NCI-H2227 treated with DMSO at 0.1 percent for 48 hours (cell line): ENCODE results near the gene ARHGAP23.
"Not testable (repeated sequence)": the region's sequence is repeated elsewhere in the genome, so short reads cannot be mapped to it uniquely, and the experiment has no call there.

ENCODE experiments used
- DNase-seq: peaks from one replicate; lab custom pipeline; 2025; lab: John Stamatoyannopoulos, UW

Gene ARHGAP23

GRCh38 chr17:38421871-38422827 lies 6.1 kb upstream of the ARHGAP23 start:
- no peak for DNase-seq

DNA sequence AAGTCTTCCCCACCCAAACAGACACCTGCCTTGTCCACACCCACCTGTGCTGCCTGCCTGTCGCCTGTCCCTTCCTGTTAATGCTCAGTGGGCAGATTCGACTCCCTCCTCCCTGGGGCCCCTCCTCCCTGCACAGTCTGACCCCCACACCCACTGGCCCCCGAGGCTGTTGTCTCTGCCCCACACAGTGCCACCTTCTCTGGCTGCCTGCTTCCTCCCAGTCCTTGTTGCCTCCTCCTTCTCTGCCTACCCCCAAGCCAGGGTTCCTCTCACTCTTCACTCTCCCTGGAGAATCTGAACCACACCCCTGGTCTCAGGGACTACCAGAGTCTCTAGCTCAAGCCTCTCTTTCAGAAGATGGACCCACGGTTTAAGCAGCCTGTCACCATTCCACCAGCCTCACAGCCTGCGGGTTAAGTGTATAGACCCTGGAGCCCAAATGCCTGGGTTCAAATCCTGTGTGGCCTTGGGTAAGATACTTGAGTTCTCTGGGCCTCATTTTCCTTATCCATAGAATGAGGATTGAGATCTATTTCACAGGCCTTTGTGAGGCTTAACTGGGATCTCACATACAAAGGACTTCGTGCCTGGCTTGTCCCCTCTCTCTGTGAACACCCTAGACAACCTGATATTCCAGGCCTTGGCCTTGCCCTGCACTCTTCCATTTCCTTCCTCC lies 3.8 kb upstream of the ARHGAP23 start:
- DNase-seq = no peak

DNA sequence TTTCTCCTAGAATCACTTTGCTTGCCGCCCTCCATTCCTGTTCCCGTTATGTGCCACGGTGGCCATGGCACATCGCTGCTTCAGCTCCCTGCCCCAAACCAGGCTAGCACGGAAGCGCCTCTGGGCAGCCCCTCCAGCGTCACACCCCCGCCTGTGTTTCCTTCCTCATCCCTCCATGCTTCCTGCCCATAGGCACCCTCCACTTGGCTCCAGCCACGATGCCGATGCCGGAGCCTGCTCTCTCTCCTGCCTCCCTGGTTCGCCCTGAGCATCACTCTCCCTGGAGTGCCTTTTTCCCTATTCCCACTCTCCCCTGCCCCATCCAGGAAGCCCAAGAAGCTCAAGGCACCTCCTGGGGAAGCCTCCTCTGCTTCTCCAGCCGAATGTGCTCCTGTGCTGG lies 3.2 kb upstream of the ARHGAP23 start:
- DNase-seq = no peak

- no peak for DNase-seq
Observed at GRCh38 chr17:38425744-38426143, 2.5 kb upstream of the ARHGAP23 start.

- no peak for DNase-seq
Observed at GRCh38 chr17:38426441-38426840, 1.8 kb upstream of the ARHGAP23 start.

DNA sequence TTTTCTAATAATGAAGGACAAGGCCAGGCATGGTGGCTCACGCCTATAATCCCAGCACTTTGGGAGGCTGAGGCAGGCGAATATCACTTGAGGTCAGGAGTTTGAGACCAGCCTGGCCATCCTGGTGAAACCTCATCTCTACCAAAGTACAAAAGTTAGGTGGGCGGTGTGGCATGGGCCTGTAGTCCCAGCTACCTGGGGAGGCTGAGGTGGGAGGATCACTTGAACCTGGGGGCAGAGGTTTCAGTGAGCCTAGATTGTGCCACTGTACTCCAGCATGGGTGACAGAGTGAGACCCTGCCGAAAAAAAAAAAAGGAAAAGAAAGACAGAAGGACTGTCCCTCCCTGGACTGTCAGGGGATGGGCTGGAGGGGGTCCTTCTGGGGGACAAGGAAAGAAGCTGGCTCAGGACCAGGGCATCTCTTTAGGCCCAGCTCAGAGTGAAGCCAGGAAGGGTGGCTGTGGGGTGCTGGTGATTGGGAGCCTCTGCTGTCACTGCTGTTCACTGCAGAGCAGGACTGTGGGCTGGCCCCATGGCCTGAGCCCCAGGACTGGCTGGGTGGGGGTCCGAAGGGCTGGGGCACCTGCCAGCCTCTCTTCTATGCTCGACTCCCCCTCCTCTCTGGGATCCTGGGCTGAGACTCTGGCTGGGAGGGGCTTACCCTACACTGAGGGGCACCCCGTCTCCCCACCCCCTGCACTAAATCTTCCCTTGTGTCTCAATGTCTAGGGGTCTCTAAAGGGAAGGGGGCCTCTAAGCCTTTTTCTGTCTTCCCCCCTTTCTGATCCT lies 909 bp upstream of the ARHGAP23 start:
- no peak for DNase-seq

DNA sequence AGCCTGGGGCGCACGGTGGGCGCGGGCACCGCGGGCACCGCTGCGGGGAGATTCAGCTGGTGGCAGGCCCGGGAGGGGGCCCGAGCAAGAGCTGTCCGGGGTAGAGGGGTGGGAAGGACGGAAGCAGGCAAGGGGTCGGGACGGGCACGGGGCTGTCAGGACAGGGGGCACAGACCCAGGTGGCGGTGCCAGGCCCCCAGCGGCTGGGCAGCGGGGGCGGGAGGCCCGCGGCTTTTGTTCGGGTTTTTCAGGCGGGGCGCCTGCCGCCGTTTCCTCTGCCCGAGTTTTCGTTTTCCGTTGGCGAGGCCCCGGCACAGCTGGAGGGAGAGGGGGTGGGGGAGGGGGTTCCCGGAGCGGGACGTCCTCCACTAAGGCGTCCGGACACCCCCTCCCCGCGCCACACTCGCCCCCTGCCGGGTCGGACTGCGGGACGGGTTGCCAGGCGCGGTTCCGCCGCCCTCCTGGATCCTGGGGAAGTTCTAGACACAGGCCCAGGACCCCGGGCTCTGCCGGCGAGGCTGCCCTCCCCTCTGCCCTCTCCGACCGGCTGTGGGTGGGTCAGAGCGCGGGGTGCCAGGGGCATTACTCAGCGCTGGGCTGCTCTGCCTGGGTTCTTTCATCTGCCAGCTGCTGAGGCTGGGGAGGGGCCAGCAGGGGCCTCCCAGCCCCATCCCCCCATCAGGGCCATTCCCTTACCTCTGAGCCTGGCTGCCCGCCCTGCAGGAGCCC lies 543 bp downstream of the ARHGAP23 start:
- DNase-seq = no peak

GRCh38 chr17:38429476-38430100 lies 1.3 kb downstream of the ARHGAP23 start:
- DNase-seq = no peak

DNA sequence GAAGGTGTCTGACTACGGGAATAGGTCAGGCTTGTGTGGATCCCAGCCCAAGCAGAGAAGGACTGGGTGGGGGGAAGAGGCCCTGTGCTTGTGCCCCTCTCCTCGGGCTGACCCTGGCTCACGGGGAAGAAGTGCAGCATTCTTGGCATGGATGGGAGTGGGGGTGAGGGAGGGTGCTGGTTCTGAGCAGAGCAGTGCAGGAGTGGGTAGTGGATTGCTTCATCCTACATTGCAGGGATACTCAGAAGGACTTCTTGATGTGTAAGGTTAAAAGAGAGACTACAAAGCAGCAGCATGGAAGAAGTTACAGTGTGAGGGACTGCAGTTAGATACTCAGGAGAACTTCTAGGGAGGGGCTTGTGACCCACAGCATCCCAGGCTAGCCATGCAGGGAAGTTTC lies 2.1 kb downstream of the ARHGAP23 start:
- DNase-seq = no peak

DNA sequence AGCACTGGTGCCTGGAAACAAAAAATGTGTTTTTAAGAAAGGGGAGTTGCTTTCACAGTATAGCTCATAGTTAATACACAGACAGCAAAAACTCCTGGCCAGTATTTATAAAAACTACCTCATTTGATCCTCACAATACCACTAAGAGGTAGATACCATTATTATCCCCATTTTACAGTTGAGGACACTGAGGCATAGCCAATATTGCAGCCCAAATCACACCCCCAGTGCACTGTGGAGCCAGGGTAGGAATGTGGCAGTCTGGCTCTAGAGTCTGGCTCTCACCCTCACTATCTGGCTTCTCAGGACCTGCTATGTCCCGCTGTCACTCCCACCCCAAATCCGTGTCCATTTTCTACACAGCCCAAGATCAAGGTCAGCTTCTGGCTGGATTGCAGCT lies 2.6 kb downstream of the ARHGAP23 start:
- DNase-seq = no peak

DNA sequence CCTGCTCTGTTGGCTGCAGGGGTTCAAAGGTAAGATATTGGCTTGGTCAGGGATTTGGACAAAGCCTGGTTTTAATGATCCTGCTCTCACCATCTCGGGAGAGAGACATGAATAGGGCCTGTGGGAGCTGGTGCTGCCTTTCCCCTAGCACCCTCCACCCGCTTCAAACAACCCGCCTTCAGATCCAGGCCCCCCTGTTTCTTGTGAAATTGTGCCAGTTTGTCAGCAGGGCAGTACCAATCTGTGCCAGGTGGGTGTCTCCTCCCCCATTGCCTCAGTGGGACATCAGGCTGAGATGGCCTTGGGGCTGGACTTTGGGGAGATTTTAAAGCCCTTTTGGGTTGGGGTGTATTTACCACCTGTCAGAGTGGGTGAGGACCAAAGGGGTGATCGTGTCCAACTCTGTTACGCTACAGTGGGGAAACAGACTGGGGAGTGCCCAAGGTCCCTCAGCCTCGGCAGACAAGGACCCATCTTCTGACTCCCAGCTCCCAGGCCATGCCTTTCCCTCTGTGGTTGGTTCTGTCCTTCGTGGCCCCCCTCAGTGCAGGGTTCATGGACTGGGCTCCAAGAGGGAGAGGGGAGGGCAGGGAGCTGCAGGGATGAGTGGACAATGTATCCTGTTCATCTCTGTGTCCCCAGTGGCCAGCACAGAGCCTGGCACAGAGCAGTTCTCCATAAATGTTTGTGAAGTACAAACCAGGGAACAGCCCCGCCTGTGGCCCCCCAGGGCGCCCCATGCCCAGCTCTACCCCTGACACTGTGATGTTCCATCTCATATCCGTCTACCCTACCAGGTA lies 3.3 kb downstream of the ARHGAP23 start:
- no peak for DNase-seq

GRCh38 chr17:38434178-38434665 lies 6.0 kb downstream of the ARHGAP23 start:
- DNase-seq = no peak

GRCh38 chr17:38435795-38436194 lies 7.5 kb downstream of the ARHGAP23 start:
- no peak for DNase-seq

DNA sequence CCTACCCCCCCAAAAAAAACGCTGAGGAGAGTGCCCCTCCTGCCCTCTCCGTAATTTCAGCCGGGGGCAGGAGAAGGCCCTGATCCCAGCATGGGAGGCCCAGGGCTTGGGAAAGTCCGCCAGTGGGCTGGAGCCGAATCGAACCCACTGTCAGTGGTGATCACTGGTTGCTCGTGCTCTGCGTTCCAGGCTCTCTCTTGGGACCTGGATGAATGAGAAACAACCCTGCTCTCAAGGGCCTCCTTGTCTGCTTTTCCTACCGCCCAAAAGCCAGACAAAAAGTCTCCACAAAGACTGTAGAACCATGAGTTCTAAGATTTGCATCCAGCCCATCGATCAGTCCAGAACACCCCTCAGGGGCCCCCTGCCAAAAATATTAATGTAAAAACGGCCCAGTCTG lies 8.1 kb downstream of the ARHGAP23 start:
- DNase-seq = no peak

DNA sequence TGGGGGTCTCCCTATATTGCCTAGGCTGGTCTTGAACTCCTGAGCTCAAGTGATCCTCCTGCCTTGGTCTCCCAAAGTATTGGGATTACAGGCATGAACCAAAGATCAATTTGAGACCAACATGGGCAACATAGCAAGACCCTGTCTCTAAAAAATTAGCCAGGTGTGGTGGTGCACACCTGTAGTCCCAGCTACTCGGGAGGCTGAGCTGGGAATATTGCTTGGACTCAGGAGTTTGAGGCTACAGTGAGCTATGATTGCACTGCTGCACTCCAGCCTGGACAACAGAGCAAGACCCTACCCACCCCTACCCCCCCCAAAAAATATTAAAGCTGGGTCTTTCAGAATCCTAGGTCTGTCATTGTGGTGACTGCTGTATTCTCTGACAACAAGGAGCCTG lies 9.0 kb downstream of the ARHGAP23 start:
- not testable (repeated sequence) for DNase-seq

DNA sequence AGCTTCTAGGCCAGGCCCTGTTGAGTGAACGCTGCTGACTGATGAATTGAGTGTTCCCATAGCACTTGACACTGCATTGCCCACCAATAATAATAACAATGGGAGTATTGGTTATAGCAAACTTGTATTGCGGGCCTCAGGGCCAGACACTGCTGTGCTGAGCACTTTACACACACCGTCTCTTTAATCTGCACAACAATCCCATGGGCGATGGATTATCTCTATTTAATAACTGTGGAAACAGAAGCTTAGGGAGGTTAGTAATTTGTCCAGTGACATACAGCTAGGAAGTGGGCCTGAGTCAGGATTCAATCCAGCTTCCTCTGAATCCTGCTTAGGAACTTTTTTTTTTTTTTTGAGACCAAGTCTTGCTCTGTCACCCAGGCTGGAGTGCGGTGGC lies 11.2 kb downstream of the ARHGAP23 start:
- DNase-seq = no peak

DNA sequence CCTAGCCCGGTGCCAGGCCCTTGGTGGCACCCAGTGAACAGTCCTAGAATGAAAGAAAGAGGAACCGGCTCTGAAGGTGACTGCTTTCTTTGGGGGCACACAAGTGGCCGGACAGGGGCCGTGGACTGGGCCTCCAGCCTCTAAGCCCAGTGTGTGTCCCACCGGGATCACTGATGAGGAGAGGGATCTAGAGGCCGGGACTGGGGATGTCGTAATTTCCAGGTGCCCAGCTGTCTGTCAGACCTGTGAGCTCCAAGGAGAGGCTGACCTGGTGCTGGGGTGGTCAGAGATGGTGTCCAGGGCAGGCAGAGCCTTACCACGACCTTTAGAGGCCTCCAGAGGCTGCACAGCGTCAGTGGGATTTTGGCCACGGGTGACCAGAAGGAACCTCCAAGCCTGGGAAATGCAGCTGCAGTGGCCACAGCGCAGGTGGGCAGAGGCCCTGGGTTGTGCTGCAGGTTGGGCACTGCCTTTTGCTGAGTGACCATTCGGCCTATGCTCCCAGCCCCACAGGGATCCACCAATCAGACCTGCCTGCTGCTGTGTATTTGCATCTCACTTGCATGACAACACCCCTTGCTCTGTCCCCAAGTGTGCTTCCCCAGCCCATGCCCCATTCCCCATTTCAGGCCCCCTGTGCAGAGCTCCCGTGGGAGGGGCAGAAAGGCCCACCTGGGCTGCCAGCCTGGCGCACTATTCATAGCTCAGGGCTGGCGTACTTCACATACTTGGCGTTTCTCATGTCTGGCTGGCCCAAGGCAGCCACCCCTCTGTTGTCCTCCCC lies 12.5 kb downstream of the ARHGAP23 start:
- no peak for DNase-seq

- DNase-seq = no peak
Observed at GRCh38 chr17:38441429-38442061, 13.3 kb downstream of the ARHGAP23 start.

DNA sequence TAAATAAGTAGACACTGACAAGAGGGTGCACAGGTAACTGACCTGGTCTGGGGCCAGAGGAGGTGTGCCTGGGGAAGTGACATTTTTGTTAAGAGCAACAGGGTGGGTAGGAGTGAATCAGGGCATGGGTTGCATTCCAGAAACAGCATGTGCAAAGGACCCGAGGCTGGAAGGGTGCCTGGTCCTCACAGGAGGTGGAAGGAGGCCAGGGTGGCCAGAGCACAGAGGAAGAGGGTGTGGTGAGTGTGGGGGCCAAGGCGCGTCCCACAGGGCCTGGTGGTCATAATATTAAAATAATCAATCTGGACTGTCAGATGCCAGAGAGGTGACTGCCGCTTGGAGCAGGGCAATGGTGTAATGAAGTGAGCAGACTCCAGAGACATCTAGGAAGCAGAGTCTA lies 14.3 kb downstream of the ARHGAP23 start:
- no peak for DNase-seq
